HEK293 (cell line): ENCODE results near the gene DDX39A.
A peak's percentile ranks its signal among the peaks of the same experiment; 100 is the strongest.

Experiments used
- CTCF ChIA-PET: fragments of 350-600 bp; formaldehyde crosslinking; extraction: SDS; loops from one replicate; lab custom pipeline; 2021; ENCODE audit warnings: antibody characterized with exemption; lab: Yijun Ruan, JAX
- POLR2A ChIA-PET: fragments of 300-600 bp; formaldehyde crosslinking; extraction: SDS; loops from one replicate; lab custom pipeline; 2020; ENCODE audit warnings: antibody characterized with exemption, inconsistent platforms; lab: Yijun Ruan, JAX
- H3K27ac ChIP-seq: fragments of 200-500 bp; sonication (Bioruptor generic); 2 replicates; pipeline ENCODE4 v1.5.1; 2014; ENCODE audit warnings: low read depth, low read length, control low read depth, inconsistent platforms; ENCODE audit errors: extremely low read depth
- H3K36me3 ChIP-seq, 2 experiments: fragments of 200-500 bp in 1 of 2; sonication (Bioruptor generic) in 1 of 2; 1 replicate in 1 of 2; 2 replicates in 1 of 2; pipeline ENCODE4 v1.5.1; 2014 to 2017; ENCODE audit warnings: inconsistent platforms in 2 of 2, low read length in 2 of 2; ENCODE audit not compliant: control insufficient read depth in 2 of 2, insufficient read depth in 1 of 2
- H3K4me1 ChIP-seq: fragments of 200-500 bp; sonication (Bioruptor generic); 2 replicates; pipeline ENCODE4 v1.5.1; 2014; ENCODE audit warnings: mild to moderate bottlenecking, low read length, inconsistent platforms; ENCODE audit not compliant: control insufficient read depth, insufficient read depth
- H3K4me3 ChIP-seq: 2 replicates; pipeline ENCODE4 v1.5.1; 2011; ENCODE audit warnings: low read depth, mild to moderate bottlenecking, control low read depth, low read length, moderate library complexity
- H3K9me3 ChIP-seq: fragments of 200-500 bp; sonication (Bioruptor generic); 2 replicates; pipeline ENCODE4 v1.5.1; 2014; ENCODE audit warnings: low read depth, low read length, inconsistent platforms; ENCODE audit not compliant: control insufficient read depth, insufficient read depth
- KLF1 ChIP-seq: fragments of 450-650 bp; formaldehyde crosslinking; IDR thresholded peaks from 2 replicates; pipeline ENCODE4 v1.5.1; 2016; ENCODE audit warnings: missing biosample characterization, missing genetic modification characterization
- SETDB1 ChIP-seq: IDR thresholded peaks from one replicate; pipeline ENCODE4 v1.6.1; 2017; ENCODE audit warnings: mild to moderate bottlenecking, low read length, moderate library complexity, mixed read lengths; ENCODE audit not compliant: insufficient read length
- ZFP69B ChIP-seq: fragments of 450-650 bp; formaldehyde crosslinking; IDR thresholded peaks from 2 replicates; pipeline ENCODE4 v1.5.1; 2016; ENCODE audit warnings: missing biosample characterization, missing genetic modification characterization
- ZIC2 ChIP-seq: fragments of 450-650 bp; formaldehyde crosslinking; IDR thresholded peaks from 2 replicates; pipeline ENCODE4 v1.5.1; 2016; ENCODE audit warnings: missing biosample characterization, missing genetic modification characterization
- ZNF335 ChIP-seq: fragments of 450-650 bp; formaldehyde crosslinking; conservative IDR thresholded peaks from 2 replicates; pipeline ENCODE4 v1.5.1; 2016; ENCODE audit warnings: missing biosample characterization, missing genetic modification characterization
- ZNF585B ChIP-seq: fragments of 450-650 bp; formaldehyde crosslinking; IDR thresholded peaks from 2 replicates; pipeline ENCODE4 v1.5.1; 2016; ENCODE audit warnings: missing biosample characterization, missing genetic modification characterization
- ZNF629 ChIP-seq: fragments of 450-650 bp; formaldehyde crosslinking; IDR thresholded peaks from 2 replicates; pipeline ENCODE4 v1.5.1; 2017; ENCODE audit warnings: missing biosample characterization, missing genetic modification characterization
- ZNF670 ChIP-seq: fragments of 450-650 bp; formaldehyde crosslinking; IDR thresholded peaks from 2 replicates; pipeline ENCODE4 v1.5.1; 2016; ENCODE audit warnings: missing biosample characterization, missing genetic modification characterization, low read depth
- ZNF76 ChIP-seq: fragments of 450-650 bp; formaldehyde crosslinking; IDR thresholded peaks from 2 replicates; pipeline ENCODE4; 2016; ENCODE audit warnings: low read depth, missing biosample characterization, missing genetic modification characterization, borderline replicate concordance
- TF ChIP-seq, protein P1 (sequence below): fragments of 450-650 bp; formaldehyde crosslinking; IDR thresholded peaks from 2 replicates; pipeline ENCODE4 v1.5.1; 2016; ENCODE audit warnings: missing biosample characterization, missing genetic modification characterization
- TF ChIP-seq, protein P2 (sequence below): fragments of 450-650 bp; formaldehyde crosslinking; IDR thresholded peaks from 2 replicates; pipeline ENCODE4 v1.5.1; 2016; ENCODE audit warnings: missing biosample characterization, missing genetic modification characterization
- TF ChIP-seq, protein P3 (sequence below): fragments of 450-650 bp; formaldehyde crosslinking; IDR thresholded peaks from 2 replicates; pipeline ENCODE4 v1.5.1; 2016; ENCODE audit warnings: missing biosample characterization, missing genetic modification characterization
- TF ChIP-seq, protein P4 (sequence below): fragments of 450-650 bp; formaldehyde crosslinking; IDR thresholded peaks from 2 replicates; pipeline ENCODE4 v1.5.1; 2016; ENCODE audit warnings: missing biosample characterization, missing genetic modification characterization

The DDX39A gene

DNA sequence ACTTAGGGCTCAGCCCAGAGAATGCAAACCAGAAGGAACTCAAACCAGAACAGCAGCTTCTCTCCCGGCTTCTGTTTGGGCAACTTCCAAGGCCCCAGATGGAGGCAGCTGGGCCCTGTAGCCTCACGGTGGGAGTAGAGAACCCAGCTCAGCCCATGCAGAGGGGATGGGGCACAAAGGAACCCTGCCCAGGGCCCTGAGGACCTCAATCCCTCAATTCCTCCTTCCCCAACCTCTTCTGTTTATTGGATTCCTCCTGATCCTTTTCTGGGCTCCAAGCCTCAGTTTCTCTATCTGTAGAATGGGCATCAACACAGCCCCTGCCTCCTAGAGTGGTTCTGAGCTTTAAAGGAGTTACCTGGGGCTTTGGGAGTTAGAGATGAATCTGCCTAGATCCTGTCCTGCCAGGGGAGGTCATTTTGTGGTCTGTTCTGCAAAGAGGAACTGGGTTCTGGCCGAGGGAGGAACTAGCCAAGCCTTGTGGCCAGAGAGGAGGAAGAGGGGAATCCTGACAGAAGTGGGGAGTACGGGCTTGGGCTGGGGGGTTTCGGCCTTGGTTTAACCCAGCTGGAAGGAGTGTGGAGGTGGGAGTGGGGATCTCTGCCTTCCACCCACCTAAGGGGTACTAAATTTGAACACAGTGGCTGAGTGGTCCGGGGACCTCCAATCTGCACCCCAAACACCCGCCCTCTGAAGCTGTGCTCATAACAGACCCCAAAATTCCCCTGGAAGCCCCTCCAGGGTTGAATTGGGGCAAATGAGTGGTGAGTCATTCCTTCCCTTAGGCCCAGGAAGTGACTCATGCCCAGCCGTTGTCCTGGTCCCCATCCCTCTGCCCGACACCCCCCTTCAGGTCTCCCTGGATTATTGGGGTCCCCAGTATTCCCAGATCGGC is 35.2 kb downstream of the DDX39A start (continued):
- TF ChIP-seq, protein P1, sequence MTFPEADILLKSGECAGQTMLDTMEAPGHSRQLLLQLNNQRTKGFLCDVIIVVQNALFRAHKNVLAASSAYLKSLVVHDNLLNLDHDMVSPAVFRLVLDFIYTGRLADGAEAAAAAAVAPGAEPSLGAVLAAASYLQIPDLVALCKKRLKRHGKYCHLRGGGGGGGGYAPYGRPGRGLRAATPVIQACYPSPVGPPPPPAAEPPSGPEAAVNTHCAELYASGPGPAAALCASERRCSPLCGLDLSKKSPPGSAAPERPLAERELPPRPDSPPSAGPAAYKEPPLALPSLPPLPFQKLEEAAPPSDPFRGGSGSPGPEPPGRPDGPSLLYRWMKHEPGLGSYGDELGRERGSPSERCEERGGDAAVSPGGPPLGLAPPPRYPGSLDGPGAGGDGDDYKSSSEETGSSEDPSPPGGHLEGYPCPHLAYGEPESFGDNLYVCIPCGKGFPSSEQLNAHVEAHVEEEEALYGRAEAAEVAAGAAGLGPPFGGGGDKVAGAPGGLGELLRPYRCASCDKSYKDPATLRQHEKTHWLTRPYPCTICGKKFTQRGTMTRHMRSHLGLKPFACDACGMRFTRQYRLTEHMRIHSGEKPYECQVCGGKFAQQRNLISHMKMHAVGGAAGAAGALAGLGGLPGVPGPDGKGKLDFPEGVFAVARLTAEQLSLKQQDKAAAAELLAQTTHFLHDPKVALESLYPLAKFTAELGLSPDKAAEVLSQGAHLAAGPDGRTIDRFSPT (tag by site-specific recombination), result peak; percentile 57; the same call in 1 of the 2 replicates
- TF ChIP-seq, protein P2, sequence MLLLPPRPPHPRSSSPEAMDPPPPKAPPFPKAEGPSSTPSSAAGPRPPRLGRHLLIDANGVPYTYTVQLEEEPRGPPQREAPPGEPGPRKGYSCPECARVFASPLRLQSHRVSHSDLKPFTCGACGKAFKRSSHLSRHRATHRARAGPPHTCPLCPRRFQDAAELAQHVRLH (tag by site-specific recombination), result peak; percentile 38; the same call in 1 of the 2 replicates
- TF ChIP-seq SETDB1, result no peak
- TF ChIP-seq, all 188 proteins: peak for 10

DNA sequence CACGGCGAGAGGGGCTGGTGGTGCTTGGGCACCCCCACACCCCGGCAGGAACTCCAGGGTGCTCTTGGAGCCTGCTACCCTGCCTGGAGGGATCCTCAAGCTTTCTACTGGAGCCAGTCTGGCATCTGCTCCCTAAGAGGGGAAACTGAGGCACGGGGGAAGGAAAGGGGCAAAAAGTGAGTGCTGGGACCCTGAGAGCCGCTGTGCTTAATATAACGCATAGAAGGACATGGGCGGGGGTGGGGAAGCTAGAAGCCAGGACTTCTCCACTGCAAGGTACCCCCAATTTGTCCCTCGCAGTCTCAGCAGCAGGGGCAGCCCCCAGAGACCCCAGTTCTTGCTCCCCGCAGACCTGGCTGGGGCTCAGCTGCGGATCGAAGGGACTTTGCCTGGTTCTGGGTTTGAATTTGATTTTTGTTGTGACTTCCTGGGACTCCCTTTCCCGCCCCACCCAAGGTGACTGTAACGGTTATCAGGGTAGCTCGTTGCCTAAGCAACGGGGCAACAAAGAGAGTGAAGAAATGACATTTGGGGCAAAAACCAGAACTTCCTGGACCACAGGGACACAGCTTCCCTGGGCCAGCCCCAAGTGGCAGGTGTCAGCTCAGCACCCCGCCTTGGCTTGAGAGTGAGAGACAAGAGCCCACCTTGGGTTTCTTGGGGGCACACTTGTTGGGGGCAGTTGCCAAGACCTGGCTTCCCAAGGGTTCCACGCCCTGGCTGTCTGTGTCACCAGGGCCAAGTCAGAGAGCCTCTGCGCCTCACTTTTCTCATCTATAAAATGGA is 37.3 kb downstream of the DDX39A start:
- ChIA-PET POLR2A (interaction anchor here (0.6 to 2.2 kb wide), 9 partner anchors 15 to 395 kb away, joined by 3 to 12 read pairs (median 4); partner anchors contain the start of gene ASF1B), CTCF (interaction anchor here (0.5 to 2.9 kb wide), 9 partner anchors 11 to 546 kb away, joined by 3 to 19 read pairs (median 3); no protein-coding TSS in a partner anchor)
- Histone ChIP-seq H3K36me3 (no peaks in the 10 kb centered on the region), H3K4me1 (0 out of 2 replicates have a peak, but pooled peaks cover 2% of the 10 kb centered on the region), H3K4me3 (peak overlapping the region; percentile 47), H3K9me3 (no peaks in the 10 kb centered on the region), H3K27ac (peak overlapping the region; percentile 7; the same call in 1 of the 2 replicates)
- TF ChIP-seq ZIC2 (tag by site-specific recombination) (no peak), ZNF585B (tag by site-specific recombination) (no peak), ZNF76 (0 out of 2 replicates have a peak, but pooled peaks have one; percentile 5), ZFP69B (tag by site-specific recombination) (no peak), ZNF335 (tag by site-specific recombination) (peak; percentile 3; the same call in 1 of the 2 replicates), ZNF670 (tag by site-specific recombination) (no peak), KLF1 (tag by site-specific recombination) (peak; percentile 50; the same call in 1 of the 2 replicates), ZNF629 (tag by site-specific recombination) (0 out of 2 replicates have a peak, but pooled peaks have one; percentile 13)
- TF ChIP-seq, protein P3, sequence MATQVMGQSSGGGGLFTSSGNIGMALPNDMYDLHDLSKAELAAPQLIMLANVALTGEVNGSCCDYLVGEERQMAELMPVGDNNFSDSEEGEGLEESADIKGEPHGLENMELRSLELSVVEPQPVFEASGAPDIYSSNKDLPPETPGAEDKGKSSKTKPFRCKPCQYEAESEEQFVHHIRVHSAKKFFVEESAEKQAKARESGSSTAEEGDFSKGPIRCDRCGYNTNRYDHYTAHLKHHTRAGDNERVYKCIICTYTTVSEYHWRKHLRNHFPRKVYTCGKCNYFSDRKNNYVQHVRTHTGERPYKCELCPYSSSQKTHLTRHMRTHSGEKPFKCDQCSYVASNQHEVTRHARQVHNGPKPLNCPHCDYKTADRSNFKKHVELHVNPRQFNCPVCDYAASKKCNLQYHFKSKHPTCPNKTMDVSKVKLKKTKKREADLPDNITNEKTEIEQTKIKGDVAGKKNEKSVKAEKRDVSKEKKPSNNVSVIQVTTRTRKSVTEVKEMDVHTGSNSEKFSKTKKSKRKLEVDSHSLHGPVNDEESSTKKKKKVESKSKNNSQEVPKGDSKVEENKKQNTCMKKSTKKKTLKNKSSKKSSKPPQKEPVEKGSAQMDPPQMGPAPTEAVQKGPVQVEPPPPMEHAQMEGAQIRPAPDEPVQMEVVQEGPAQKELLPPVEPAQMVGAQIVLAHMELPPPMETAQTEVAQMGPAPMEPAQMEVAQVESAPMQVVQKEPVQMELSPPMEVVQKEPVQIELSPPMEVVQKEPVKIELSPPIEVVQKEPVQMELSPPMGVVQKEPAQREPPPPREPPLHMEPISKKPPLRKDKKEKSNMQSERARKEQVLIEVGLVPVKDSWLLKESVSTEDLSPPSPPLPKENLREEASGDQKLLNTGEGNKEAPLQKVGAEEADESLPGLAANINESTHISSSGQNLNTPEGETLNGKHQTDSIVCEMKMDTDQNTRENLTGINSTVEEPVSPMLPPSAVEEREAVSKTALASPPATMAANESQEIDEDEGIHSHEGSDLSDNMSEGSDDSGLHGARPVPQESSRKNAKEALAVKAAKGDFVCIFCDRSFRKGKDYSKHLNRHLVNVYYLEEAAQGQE (tag by site-specific recombination), result no peak
- TF ChIP-seq, protein P4, sequence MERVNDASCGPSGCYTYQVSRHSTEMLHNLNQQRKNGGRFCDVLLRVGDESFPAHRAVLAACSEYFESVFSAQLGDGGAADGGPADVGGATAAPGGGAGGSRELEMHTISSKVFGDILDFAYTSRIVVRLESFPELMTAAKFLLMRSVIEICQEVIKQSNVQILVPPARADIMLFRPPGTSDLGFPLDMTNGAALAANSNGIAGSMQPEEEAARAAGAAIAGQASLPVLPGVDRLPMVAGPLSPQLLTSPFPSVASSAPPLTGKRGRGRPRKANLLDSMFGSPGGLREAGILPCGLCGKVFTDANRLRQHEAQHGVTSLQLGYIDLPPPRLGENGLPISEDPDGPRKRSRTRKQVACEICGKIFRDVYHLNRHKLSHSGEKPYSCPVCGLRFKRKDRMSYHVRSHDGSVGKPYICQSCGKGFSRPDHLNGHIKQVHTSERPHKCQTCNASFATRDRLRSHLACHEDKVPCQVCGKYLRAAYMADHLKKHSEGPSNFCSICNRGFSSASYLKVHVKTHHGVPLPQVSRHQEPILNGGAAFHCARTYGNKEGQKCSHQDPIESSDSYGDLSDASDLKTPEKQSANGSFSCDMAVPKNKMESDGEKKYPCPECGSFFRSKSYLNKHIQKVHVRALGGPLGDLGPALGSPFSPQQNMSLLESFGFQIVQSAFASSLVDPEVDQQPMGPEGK (tag by site-specific recombination), result peak; percentile 30; the same call in 1 of the 2 replicates
